ENCODE measurements around the gene TK1.

The TK1 gene

DNA sequence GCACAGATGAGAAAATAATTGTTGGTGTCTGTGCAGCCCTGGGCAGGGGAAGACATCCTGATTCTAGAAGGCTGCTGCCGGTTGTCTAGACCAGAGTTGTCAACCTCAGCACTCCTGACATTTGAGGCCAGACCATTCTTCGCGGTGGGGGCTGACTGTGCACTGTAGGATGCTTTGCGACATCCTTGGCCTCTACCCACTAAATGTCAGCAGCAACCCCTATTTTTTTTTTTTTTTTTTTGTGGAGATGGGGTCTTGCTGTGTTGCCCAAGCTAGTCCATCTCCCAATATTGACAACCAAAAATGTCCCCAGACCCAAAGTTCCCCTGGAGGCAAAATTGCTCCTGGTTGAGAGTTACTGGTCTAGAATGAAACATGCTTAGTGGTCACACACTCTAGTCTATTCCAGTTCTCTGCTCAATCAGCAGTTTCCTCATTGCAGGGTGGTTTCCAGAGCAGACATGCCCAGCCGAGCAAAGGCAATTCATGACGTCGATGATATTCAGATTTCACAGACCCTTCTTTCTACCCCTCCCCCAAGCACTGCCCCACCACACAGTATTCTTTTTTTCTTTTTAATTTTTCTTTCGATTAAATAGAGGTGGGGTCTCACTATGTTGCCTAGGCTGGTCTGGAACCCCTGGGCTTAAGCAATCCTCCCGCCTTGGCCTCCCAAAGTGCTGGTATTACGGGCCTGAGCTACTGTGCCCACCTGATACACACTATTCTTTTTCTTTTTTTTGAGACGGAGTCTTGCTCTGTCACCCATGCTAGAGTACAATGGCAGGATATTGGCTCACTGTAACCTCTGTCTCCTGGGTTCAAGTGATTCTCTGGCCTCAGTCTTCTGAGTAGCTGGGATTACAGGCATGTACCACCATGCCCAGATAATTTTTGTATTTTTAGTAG is 31.7 kb downstream of the TK1 start:
- Histone ChIP-seq H3K27me3 (replicated peaks) (no peaks in the 10 kb centered on the region), H3K27ac (no peak overlapping the region), H3K36me3 (replicated peaks) (no peaks in the 10 kb centered on the region), H3K4me3 (ENCODE audit: low read depth, low read length) (no peak overlapping the region)
- DNase-seq, result no peak
- in situ Hi-C loops (cut with HindIII; ENCODE audit: low pct_ligation_motif_present, low sequenced_read_pairs), result no loop called here
- TF ChIP-seq, protein P1, sequence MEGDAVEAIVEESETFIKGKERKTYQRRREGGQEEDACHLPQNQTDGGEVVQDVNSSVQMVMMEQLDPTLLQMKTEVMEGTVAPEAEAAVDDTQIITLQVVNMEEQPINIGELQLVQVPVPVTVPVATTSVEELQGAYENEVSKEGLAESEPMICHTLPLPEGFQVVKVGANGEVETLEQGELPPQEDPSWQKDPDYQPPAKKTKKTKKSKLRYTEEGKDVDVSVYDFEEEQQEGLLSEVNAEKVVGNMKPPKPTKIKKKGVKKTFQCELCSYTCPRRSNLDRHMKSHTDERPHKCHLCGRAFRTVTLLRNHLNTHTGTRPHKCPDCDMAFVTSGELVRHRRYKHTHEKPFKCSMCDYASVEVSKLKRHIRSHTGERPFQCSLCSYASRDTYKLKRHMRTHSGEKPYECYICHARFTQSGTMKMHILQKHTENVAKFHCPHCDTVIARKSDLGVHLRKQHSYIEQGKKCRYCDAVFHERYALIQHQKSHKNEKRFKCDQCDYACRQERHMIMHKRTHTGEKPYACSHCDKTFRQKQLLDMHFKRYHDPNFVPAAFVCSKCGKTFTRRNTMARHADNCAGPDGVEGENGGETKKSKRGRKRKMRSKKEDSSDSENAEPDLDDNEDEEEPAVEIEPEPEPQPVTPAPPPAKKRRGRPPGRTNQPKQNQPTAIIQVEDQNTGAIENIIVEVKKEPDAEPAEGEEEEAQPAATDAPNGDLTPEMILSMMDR (IDR thresholded peaks at IDR 0.05; ENCODE audit: low read depth, low read length, missing control alignments), result no peak

- H3K4me3 ChIP-seq (ENCODE audit: low read depth, low read length), result no peak overlapping the region
- H3K36me3 ChIP-seq (replicated peaks), result no peaks in the 10 kb centered on the region
- TF ChIP-seq, protein P1 (IDR thresholded peaks at IDR 0.05; ENCODE audit: low read depth, low read length, missing control alignments), result no peak
- H3K27me3 ChIP-seq (replicated peaks), result no peaks in the 10 kb centered on the region
- in situ Hi-C loops (cut with HindIII; ENCODE audit: low pct_ligation_motif_present, low sequenced_read_pairs), result no loop called here
- DNase-seq, result no peak
- no peak overlapping the region for H3K27ac ChIP-seq
Measured at GRCh38 chr17:78151514-78152008, 35.3 kb downstream of the TK1 start.

- no peaks in the 10 kb centered on the region for H3K36me3 ChIP-seq (replicated peaks)
- no peak overlapping the region for H3K27ac ChIP-seq
- no peaks in the 10 kb centered on the region for H3K27me3 ChIP-seq (replicated peaks)
- TF ChIP-seq, protein P1 (IDR thresholded peaks at IDR 0.05; ENCODE audit: low read depth, low read length, missing control alignments), result no peak
- H3K4me3 ChIP-seq (ENCODE audit: low read depth, low read length), result no peak overlapping the region
- no peak for DNase-seq
- in situ Hi-C loops (cut with HindIII; ENCODE audit: low pct_ligation_motif_present, low sequenced_read_pairs), result no loop called here
Measured at GRCh38 chr17:78148286-78149016, 38.4 kb downstream of the TK1 start.

DNA sequence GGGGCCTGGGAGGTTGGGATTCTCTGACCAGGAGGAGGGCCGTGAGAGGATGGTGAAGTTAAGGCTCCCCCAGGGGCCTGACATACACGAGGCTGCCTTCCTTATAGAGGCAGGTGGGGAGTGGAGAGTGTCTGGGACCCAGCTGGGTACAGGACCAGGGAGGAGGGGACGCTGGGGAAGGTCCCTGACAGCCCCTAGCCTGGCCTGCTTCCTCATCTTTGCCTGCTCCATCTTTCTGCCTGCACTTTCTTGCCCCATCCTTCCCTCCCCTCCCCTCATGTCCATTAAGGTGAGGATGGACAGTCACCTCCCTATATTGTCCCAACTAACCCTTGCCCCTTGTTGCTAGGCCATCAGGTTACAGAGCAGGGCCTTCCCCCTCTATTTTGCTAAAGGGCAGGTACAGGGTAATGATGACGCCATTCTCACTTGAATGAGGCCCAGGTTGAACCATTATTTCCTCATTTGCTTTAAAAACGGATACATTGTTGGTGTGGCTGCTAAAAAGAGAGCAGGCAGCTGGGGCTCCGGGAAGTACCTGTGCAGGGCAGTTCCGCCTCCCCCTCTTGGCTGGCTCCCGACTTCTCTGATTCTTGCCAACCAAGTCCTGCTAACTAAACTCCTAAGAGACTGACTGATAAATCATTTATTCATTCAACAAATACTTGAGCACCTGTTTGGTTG is 39.4 kb downstream of the TK1 start:
- H3K27ac ChIP-seq, result no peak overlapping the region
- TF ChIP-seq, protein P1 (IDR thresholded peaks at IDR 0.05; ENCODE audit: low read depth, low read length, missing control alignments), result no peak
- no peak for DNase-seq
- no peak overlapping the region for H3K4me3 ChIP-seq (ENCODE audit: low read depth, low read length)
- in situ Hi-C loops (cut with HindIII; ENCODE audit: low pct_ligation_motif_present, low sequenced_read_pairs), result no loop called here
- no peaks in the 10 kb centered on the region for H3K36me3 ChIP-seq (replicated peaks)
- H3K27me3 ChIP-seq (replicated peaks), result no peaks in the 10 kb centered on the region

DNA sequence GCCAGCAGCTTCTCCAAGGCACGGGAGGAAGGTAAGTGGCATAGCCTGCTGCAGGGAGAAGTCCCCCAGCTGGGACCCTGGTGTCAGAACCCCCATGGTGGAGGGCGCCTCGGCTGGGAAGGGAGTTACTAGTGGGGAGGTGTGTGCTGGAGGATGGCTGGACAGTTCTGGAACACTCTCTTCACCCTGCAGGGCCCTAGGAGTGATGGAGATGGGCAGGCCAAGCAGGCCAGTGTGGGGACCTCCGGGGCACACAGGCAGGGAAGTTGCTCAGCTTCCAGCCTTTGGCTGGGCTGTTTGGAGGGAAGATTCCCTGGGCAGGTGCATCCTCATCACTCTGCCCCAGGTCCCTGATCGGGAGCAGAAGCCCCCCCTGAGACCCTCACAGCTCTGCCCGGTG is 40.0 kb downstream of the TK1 start:
- Histone ChIP-seq H3K4me3 (ENCODE audit: low read depth, low read length) (no peak overlapping the region), H3K27me3 (replicated peaks) (no peaks in the 10 kb centered on the region), H3K36me3 (replicated peaks) (no peaks in the 10 kb centered on the region), H3K27ac (no peak overlapping the region)
- TF ChIP-seq, protein P1 (IDR thresholded peaks at IDR 0.05; ENCODE audit: low read depth, low read length, missing control alignments), result no peak
- no peak for DNase-seq
- in situ Hi-C loops (cut with HindIII; ENCODE audit: low pct_ligation_motif_present, low sequenced_read_pairs), result no loop called here

All from brain microvascular endothelial cell (primary cell).